ENCODE measurements around the gene SCARB2. TPM values are rescaled to one million over a fixed set of nuclear protein-coding genes. Genes with fewer than 3 reads are reported as not detected.

SCARB2 gene
- total RNA-seq, 1 donor from 2014 or later, result 91.4 TPM

DNA sequence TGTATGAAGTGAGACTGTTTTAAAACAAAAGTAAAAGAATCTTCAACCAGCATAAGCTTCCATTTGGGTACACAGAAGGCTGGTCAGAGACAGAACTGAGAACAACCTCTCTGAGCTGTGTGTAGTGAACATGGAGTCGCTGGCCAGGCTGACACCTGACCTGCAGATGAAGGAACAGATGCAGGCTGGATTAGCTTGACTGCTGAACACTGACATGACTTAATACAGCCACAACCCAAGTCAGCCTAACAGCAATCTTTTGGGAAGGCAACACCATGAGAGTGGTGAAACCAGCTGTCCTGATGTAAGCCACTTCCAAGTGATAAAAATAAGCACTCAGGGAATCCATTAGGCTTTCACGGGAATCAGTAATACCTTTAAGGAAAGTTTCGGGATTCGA, 10.1 kb downstream of the SCARB2 start:
- intact Hi-C loops (cut with micrococcal nuclease), result no loop called here
- DNase-seq (no peak), ATAC-seq (no peak)

DNA sequence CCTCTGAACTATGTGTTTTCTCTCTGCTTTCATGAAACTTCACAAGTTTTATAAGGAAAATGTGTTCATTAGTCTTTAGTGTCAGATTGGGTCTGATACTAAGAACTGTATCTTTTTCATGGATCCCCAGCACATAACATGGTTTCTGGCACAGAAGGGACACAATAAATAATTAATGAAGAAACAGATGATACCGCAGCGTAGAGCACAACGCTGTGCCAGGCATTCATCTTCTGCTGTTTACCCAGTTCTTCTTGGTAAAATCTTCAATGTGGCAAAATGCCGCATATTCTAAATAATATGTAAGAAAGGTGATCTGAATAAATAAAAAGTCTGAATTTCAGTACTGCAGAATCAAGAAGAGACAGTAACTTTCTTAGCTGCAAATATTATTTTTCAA, 12.3 kb downstream of the SCARB2 start:
- intact Hi-C loops (cut with micrococcal nuclease), result no loop called here
- no peak for ATAC-seq
- DNase-seq, result no peak

DNA sequence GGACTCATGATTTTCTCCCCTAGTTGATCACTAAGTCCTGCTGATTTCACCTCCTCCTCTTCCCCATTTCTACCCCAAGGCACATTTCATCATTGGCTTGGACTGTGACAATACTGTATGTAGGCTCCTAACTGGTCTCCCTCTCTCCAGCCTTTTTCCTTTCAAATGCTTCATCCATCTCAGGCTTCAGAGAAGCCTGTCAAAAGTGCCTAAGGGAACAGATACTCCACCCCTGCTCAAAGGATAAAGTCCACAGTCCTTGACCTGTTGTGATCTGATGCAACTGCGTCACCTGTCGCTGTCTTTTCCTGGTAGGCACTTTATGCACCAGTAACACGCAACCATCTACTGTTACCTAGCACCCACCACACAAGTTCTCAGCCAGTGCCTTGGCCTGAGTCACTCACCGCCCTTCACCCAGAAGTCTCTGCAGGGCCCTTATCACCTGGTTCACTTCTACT, 12.8 kb downstream of the SCARB2 start:
- ATAC-seq (no peak), DNase-seq (no peak)
- intact Hi-C loops (cut with micrococcal nuclease), result no loop called here

DNA sequence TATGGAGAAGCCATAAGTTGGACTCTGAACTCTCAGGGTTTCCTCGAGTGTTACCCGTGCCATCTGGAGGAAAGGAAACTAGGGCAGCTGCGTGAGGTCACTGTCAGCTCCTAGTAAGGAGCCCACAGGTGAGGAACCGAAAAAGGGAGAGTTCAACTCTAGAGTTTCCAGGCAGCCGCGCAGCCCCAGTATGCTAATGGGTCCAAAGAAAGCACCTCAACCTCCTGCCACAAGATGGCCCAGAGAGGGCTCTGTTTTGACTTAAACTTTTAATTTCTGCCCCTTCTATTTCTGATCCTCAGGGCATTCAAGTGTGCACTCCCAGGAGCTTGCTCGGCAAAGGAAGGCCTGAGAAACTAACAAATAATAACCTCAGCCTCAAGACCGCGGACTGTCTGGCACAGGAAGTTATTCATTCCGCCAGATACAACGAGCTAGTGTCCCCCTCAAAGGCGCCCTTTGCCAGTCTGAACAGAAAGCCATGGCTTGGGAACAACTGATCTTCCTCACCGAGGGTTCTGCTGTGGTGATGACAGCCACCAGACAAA, 13.9 kb downstream of the SCARB2 start:
- DNase-seq (no peak), ATAC-seq (peak; percentile 32)
- intact Hi-C loops (cut with micrococcal nuclease), result no loop called here

DNA sequence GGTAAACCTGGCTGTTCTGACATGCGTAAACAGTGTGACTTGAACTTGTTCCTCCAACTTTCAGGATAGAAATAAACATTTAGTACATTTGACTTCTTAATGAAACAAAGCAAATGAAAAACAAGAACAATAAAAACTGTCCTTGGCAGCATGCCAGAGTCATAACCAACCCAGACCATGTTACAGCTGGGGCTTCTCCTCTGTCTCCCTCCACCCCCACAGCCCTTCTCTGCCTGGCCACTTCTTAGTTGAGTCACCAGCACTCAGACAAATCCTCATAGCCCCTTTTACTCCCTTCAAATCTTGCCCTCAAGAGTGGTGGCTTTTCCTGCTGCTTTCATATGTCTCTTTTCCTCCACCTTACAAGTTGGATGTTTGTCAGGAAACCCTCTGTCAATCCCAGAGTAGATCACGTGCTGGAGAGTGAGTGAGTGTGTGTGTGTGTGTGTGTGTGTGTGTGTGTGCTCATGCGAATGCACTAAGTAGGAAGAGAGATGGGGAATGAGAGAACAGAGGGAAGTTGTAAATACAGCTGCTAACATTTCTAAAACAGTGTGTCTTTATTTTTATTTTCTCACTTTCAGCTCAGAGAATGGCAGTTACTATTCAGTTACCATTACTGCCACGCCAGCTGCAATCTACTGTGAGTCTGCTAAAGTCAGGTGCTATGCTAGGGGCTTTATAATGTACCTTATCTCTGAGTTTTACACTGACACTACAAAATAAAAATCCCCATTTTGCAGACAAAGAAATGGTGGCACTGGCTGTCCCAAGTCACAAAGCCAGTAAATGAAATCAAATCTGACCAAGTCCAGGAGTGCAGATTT, 15.0 kb downstream of the SCARB2 start:
- intact Hi-C loops (cut with micrococcal nuclease), result no loop called here
- DNase-seq (peak; percentile 53), ATAC-seq (peak; percentile 67)

GRCh38 chr4:76197971-76198410, 15.6 kb downstream of the SCARB2 start:
- DNase-seq, result peak; percentile 65

GRCh38 chr4:76197031-76197743, 16.4 kb downstream of the SCARB2 start:
- intact Hi-C loops (cut with micrococcal nuclease), result no loop called here
- no peak for ATAC-seq
- DNase-seq, result no peak

More at GRCh38 chr4:76197971-76198410, 15.6 kb downstream of the SCARB2 start:
- intact Hi-C loops (cut with micrococcal nuclease), result no loop called here
- peak; percentile 66 for ATAC-seq

DNA sequence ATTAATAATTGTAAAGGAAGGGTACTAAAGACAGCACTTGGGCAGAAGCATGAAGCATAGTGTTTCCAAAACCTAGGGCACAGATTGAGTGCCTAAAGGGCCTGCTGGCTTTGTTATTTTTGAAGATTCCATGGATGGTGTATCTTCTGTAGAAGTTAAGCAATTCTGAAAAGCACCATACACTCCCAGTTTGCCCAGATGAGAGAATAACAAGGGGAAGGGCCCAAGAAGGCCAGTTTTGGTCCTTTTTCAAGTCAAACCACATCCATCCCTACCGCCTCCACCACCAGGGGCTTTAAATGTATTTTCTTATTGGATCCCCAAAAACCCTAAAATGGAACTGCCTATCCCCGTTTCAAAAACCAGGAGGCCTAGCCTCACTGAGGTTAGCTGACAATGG, 17.2 kb downstream of the SCARB2 start:
- intact Hi-C loops (cut with micrococcal nuclease), result no loop called here
- no peak for ATAC-seq
- no peak for DNase-seq

- DNase-seq, result no peak
- intact Hi-C loops (cut with micrococcal nuclease), result no loop called here
- ATAC-seq, result no peak
These were observed 18.3 kb downstream of the SCARB2 start for GRCh38 chr4:76195326-76195725.

- peak; percentile 72 for ATAC-seq
- intact Hi-C loops (cut with micrococcal nuclease), result no loop called here
These were observed 19.3 kb downstream of the SCARB2 start for GRCh38 chr4:76194325-76194724.

GRCh38 chr4:76192236-76192635, 21.4 kb downstream of the SCARB2 start:
- intact Hi-C loops (cut with micrococcal nuclease), result no loop called here
- ATAC-seq (no peak), DNase-seq (no peak)

More at GRCh38 chr4:76194325-76194724, 19.3 kb downstream of the SCARB2 start:
- DNase-seq, result no peak

DNA sequence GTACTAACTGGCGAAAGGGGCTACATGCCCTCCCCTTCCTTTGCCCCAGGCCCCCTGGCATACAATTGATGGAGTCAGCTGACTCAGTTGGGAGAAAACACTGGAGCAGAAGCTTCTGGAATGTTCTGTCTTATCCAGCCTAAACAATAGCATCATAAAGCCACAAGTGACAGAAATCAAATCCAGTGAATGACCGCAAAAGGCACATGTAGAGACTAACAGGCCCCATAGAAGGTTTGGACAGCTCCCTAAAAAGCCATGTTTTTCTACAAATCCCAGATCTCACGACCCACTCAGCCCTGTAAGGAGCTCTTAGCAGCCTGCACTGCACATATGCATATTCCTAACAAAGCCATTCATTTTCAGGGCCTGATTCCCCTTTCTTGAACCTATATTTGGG, 25.1 kb downstream of the SCARB2 start:
- DNase-seq (no peak), ATAC-seq (no peak)
- intact Hi-C loops (cut with micrococcal nuclease), result no loop called here

DNA sequence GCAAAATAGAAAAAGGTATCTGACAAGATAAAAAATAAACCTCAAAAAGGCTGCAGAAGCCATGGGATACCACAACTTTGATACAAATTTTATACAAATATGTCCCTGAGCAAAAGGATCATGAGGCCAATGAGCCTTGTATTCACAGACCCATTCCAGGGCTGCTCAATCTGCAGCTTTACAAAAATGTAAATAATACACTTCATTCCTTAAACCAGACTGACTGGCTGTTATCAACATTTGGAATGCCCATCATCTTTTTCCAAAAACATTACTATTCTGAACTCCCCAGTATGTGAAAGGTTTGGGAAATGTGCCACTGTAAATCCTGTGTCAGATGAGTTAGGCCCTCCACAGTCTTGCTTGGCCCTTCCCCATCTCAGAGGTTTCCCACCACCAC, 25.5 kb downstream of the SCARB2 start:
- DNase-seq (no peak), ATAC-seq (no peak)
- intact Hi-C loops (cut with micrococcal nuclease), result no loop called here

- ATAC-seq, result peak; percentile 79
- intact Hi-C loops (cut with micrococcal nuclease), result no loop called here
- DNase-seq, result no peak
These were observed 26.5 kb downstream of the SCARB2 start for GRCh38 chr4:76187152-76187551.

- intact Hi-C loops (cut with micrococcal nuclease), result no loop called here
- no peak for ATAC-seq
- no peak for DNase-seq
These were observed 31.2 kb downstream of the SCARB2 start for GRCh38 chr4:76182463-76182862.

- ATAC-seq (peak; percentile 86), DNase-seq (peak; percentile 92)
- intact Hi-C loops (cut with micrococcal nuclease), result no loop called here
These were observed 34.0 kb downstream of the SCARB2 start for GRCh38 chr4:76179398-76180318.

DNA sequence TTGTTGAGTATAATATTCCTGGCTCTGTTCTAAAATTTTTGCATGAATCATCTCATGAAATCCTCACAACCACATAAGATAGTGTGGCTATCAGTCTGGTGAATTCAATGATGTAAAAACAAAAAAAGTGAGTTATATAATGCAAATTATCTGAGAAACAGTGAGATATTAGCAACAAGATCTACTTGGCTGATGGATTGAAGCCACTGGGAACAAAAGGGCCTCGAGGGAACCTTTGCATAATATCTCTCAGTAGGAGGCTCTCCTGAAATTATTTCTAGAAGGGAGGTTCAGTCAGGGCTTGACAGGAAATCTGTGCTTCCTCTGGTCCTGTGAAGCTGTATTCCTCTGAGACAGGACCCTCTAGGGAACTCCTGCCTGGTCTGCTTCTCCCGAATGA, 35.3 kb downstream of the SCARB2 start:
- DNase-seq (no peak), ATAC-seq (peak; percentile 43)
- intact Hi-C loops (cut with micrococcal nuclease), result no loop called here

DNA sequence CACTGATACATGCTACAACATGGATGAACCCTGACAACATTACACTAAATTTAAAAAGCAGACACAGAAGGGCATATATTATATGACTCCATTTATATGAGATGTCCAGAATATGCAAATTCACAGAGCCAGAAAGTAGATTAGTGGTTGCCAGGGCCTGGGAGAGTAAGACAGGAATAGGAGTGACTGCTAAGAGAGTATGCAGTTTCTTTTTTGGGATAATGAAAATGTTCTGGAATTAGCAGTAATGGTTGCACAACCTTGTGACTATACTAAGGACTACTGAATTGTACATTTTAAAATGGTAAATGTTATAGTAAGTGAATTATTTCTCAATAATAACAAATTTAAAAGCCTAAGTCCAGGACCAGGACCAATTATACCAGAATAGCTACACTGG, 35.9 kb downstream of the SCARB2 start:
- DNase-seq (no peak), ATAC-seq (peak; percentile 63)
- intact Hi-C loops (cut with micrococcal nuclease), result no loop called here

DNA sequence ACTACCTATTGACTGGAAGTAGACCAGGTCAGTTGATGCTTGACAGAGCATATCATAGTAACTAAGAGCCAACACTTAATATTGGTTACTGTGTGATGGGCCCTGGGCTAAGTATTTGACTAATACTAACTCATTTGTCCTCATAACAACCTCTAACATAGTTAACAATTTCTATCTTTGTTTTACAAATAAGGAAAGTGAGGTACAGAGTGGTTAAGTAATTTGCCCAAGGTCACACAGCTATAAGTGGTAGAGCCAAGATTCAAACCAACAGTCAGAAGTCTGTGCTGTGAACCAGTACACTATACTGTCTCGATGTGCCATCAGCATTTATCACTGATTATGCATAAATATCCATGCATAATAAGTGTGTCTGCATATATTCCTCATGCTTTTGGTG, 38.3 kb downstream of the SCARB2 start:
- DNase-seq, result no peak
- ATAC-seq, result no peak
- intact Hi-C loops (cut with micrococcal nuclease), result no loop called here
